Peyer's patch (tissue), 4 donors: Measurements from ENCODE around the gene CCDC51.

ENCODE experiments used
- CTCF ChIP-seq, 6 experiments: fragments of 450-650 bp in 4 of 6; fragments of 200-600 bp in 2 of 6; sonication (generic) in 1 of 6; IDR thresholded peaks; one replicate each; pipeline ENCODE4 v1.5.1; 2017 to 2019; ENCODE audit warnings: antibody characterized with exemption in 6 of 6, mild to moderate bottlenecking in 3 of 6, moderate library complexity in 1 of 6
- POLR2A ChIP-seq, 2 donors: fragments of 450-650 bp; IDR thresholded peaks; one replicate each; pipeline ENCODE4 v1.5.1; 2017; ENCODE audit warnings: antibody characterized with exemption in 2 of 2, mild to moderate bottlenecking in 2 of 2, moderate library complexity in 2 of 2

- no peak for TF ChIP-seq CTCF (IDR thresholded peaks at IDR 0.05)
- TF ChIP-seq POLR2A (IDR thresholded peaks at IDR 0.05): no peak
Observed at GRCh38 chr3:48394391-48394790, 45.5 kb downstream of the CCDC51 start.
